WTC11 (cell line): ENCODE data around the gene JUND.

Experiments
- CTCF ChIP-seq: fragments of 200-600 bp; IDR thresholded peaks from 2 replicates; pipeline ENCODE4 v1.8.0; 2022; ENCODE audit warnings: antibody characterized with exemption
- E2F5 ChIP-seq: sonication (generic); formaldehyde crosslinking; IDR thresholded peaks from 2 replicates; pipeline ENCODE4 v1.8.1; 2022; ENCODE audit warnings: mild to moderate bottlenecking, moderate library complexity, missing genetic modification reagents
- JUN ChIP-seq: sonication (generic); formaldehyde crosslinking; IDR thresholded peaks from 2 replicates; pipeline ENCODE4 v1.8.0; 2023; ENCODE audit warnings: mild to moderate bottlenecking, missing genetic modification reagents
- NR1H2 ChIP-seq: sonication (generic); formaldehyde crosslinking; IDR thresholded peaks from 2 replicates; pipeline ENCODE4 v1.9.0; 2021; ENCODE audit warnings: mild to moderate bottlenecking, moderate library complexity, missing genetic modification reagents
- OVOL2 ChIP-seq: fragments of 250-450 bp; sonication (Bioruptor Pico); IDR thresholded peaks from 2 replicates; pipeline ENCODE4 v1.9.0; 2021; ENCODE audit warnings: mild to moderate bottlenecking, borderline replicate concordance
- ZBTB21 ChIP-seq: sonication (generic); formaldehyde crosslinking; IDR thresholded peaks from 2 replicates; pipeline ENCODE4 v1.8.1; 2023; ENCODE audit warnings: mild to moderate bottlenecking, missing genetic modification reagents, borderline replicate concordance
- ZNF263 ChIP-seq: sonication (generic); formaldehyde crosslinking; IDR thresholded peaks from 2 replicates; pipeline ENCODE4 v1.8.1; 2022; ENCODE audit warnings: low read depth, mild to moderate bottlenecking, moderate library complexity, missing genetic modification reagents
- TF ChIP-seq, protein P1 (sequence below): sonication (generic); formaldehyde crosslinking; IDR thresholded peaks from 2 replicates; pipeline ENCODE4 v1.8.0; 2023; ENCODE audit warnings: missing genetic modification reagents

- no peak for TF ChIP-seq CTCF
- no peak for TF ChIP-seq ZBTB21 (CRISPR knock-in tag)
- no peak for TF ChIP-seq E2F5
- TF ChIP-seq JUN, result no peak
- TF ChIP-seq, protein P1, sequence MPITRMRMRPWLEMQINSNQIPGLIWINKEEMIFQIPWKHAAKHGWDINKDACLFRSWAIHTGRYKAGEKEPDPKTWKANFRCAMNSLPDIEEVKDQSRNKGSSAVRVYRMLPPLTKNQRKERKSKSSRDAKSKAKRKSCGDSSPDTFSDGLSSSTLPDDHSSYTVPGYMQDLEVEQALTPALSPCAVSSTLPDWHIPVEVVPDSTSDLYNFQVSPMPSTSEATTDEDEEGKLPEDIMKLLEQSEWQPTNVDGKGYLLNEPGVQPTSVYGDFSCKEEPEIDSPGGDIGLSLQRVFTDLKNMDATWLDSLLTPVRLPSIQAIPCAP, result no peak
- TF ChIP-seq ZNF263 (CRISPR knock-in tag), result no peak
- no peak for TF ChIP-seq OVOL2 (CRISPR knock-in tag)
- TF ChIP-seq NR1H2, result no peak
These were observed 15.9 kb upstream of the JUND start for GRCh38 chr19:18297308-18297707.
